ENCODE measurements around the gene UGT1A3.

GRCh38 chr2:233712611-233713261, 16.1 kb upstream of the UGT1A3 start, which contains the start of gene UGT1A5:
- TF ChIP-seq PKNOX1 (IDR thresholded peaks at IDR 0.05) (no peak), HDGF (IDR thresholded peaks at IDR 0.05; ENCODE audit: borderline replicate concordance) (no peak), ELF4 (IDR thresholded peaks at IDR 0.05) (no peak), BHLHE40 (IDR thresholded peaks at IDR 0.05; ENCODE audit: borderline replicate concordance) (no peak), SP1 (IDR thresholded peaks at IDR 0.05) (no peak), FOXM1 (IDR thresholded peaks at IDR 0.05; ENCODE audit: borderline replicate concordance) (no peak), TARDBP (IDR thresholded peaks at IDR 0.05) (no peak), FOXK2 (IDR thresholded peaks at IDR 0.05) (no peak), FOXA1 (IDR thresholded peaks at IDR 0.05) (no peak), ARNT (IDR thresholded peaks at IDR 0.05) (no peak)

Measured in HEK293T (cell line).